ENCODE data around the gene RABGEF1.

DNA sequence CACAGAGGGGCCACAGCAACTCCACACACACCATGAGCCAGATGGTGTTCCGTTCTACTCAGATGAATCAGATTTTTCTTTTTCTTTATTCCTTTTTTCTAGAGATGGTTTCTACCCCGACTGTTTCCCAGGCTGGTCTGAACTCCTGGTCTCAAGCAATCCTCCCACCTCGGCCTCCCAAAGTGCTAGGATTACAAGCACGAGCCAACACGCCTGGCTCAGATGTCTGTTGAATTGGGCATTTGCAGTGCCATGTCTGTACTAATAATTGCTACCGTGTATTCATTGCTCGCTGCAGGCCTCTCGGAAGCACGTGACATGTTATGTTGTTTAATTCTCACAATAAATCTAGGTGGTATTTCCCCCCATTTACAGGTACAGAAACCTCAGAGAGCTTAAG is 67.2 kb downstream of the RABGEF1 start:
- TF ChIP-seq YY1 (IDR thresholded peaks at IDR 0.05; ENCODE audit: insufficient read depth, insufficient read length) (no peak), ZNF274 (IDR thresholded peaks at IDR 0.05; ENCODE audit: low read depth, low read length) (no peak), SUZ12 (IDR thresholded peaks at IDR 0.05; ENCODE audit: extremely low read depth, insufficient read depth, insufficient read length) (no peak)
